HEK293T (cell line): Measurements from ENCODE around the gene HOXA4.

Experiments used
- ELF4 ChIP-seq: fragments of 450-650 bp; IDR thresholded peaks from 2 replicates; pipeline ENCODE4 v1.6.1; 2017; ENCODE audit warnings: antibody characterized with exemption
- SUZ12 ChIP-seq: fragments of 450-650 bp; IDR thresholded peaks from 2 replicates; pipeline ENCODE4 v1.6.1; 2016; ENCODE audit warnings: mild to moderate bottlenecking

GRCh38 chr7:27082171-27082570, 48.4 kb downstream of the HOXA4 start:
- TF ChIP-seq SUZ12 (no peak), ELF4 (no peak)
